IPS DF 6.9 (cell line): Measurements from ENCODE around the gene PGM2.
A peak's percentile ranks its signal among the peaks of the same experiment; 100 is the strongest.

Experiments
- DNase-seq: peaks from one replicate; pipeline ENCODE4 v3.0.0-alpha.2; 2013; ENCODE audit warnings: low read depth, low spot score
- H3K27ac ChIP-seq: one replicate; pipeline ENCODE4 v1.5.1; 2013; ENCODE audit warnings: low read length, control low read depth
- H3K27me3 ChIP-seq: 2 replicates; pipeline ENCODE4 v1.6.1; 2013; ENCODE audit warnings: mild to moderate bottlenecking, low read length; ENCODE audit not compliant: control insufficient read depth, insufficient read depth
- H3K36me3 ChIP-seq: 2 replicates; pipeline ENCODE4 v1.6.1; 2013; ENCODE audit warnings: low read length; ENCODE audit not compliant: control insufficient read depth, insufficient read depth
- H3K4me1 ChIP-seq: 2 replicates; pipeline ENCODE4 v1.6.1; 2013; ENCODE audit warnings: low read length; ENCODE audit not compliant: control insufficient read depth, insufficient read depth
- H3K4me3 ChIP-seq: 2 replicates; pipeline ENCODE4 v1.5.1; 2013; ENCODE audit warnings: mild to moderate bottlenecking, low read length
- H3K9me3 ChIP-seq: 2 replicates; pipeline ENCODE4 v1.6.1; 2013; ENCODE audit warnings: low read length, inconsistent platforms; ENCODE audit not compliant: control insufficient read depth, insufficient read depth
- WGBS: extraction: QIAGEN DNeasy Blood & Tissue Kit; methylation state at CpG from one replicate; pipeline ENCODE4 v1.1.7; 2013; ENCODE audit warnings: mixed read lengths, missing lambda C conversion rate; ENCODE audit not compliant: insufficient read length, insufficient coverage; 5-methylcytosine and 5-hydroxymethylcytosine counted together

PGM2 gene

DNA sequence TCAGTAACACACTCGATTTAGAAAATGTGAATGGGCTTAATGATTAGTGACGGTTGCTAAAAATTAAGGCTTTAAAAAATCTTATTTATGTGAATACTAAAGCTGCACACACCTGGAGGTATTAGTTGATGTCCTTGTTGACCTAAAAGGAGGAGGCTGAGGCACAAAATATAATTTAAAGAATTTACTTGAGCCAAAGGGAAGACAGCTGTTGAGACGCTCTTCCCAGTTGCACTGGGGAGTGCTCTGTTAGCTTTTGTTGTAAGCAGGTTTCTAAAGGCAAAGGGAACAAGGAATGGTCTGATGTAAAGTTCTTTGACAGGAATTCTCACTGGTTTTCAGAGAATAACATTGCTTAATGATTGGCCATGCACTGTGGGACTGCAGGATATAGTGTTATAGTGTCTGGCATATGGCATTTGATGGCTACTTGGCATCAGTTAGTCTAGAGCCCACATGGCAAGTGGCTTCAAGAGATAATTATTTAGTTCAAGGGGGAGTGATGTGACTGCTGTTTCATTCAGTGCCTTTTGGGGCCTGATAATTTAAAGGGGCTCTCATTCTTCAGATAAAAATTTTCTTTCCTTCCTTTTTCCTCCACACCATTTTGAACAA is 30.8 kb upstream of the PGM2 start:
- Histone ChIP-seq H3K4me1 (no peaks in the 10 kb centered on the region), H3K27me3 (no peaks in the 10 kb centered on the region), H3K9me3 (no peaks in the 10 kb centered on the region), H3K27ac (no peak overlapping the region), H3K36me3 (no peaks in the 10 kb centered on the region), H3K4me3 (no peak overlapping the region)
- no CpG with 5 or more reads among the region's 3 CpGs for WGBS
- DNase-seq: no peak

DNA sequence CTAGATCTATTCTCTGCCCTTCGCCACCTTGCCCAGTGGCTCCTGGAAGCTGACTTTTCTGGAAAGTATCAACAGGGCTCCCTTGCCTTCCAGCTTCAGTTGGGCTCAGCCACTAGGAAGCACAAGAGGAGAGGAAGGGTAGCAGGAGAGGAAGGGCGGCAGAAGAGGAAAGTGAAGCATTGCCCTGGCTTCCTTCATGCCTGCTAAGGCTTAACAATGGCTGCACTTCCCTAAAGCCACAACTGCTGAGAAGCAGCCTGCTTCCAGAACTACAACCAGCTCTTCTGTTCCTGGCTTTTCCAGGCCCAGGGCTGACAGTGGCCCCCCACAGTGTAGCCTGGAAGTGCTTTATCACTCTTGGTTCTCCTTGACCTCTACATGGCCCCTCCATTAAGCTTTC is 29.1 kb upstream of the PGM2 start:
- Histone ChIP-seq H3K4me3 (no peak overlapping the region), H3K27me3 (no peaks in the 10 kb centered on the region), H3K36me3 (no peaks in the 10 kb centered on the region), H3K4me1 (no peaks in the 10 kb centered on the region), H3K27ac (no peak overlapping the region), H3K9me3 (no peaks in the 10 kb centered on the region)
- WGBS: no CpG with 5 or more reads among the region's 2 CpGs
- DNase-seq: no peak

DNA sequence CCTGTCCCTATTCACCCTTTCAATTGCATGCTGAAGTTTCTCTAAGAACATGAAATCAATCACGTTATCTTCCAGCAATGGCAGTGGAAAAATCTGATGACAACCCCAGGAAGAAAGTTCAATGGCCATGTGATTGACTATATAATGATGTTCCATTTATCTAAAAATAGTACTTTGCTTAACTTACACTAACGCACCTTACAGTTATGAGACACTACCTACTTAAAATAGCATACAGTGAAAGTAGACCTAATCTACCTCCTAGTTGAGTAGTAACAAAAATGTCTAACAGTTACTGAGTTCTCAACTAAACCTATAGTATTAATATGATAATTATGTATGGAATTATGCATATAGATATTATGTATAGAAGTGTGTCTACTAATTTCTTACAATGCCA is 28.6 kb upstream of the PGM2 start:
- no peak overlapping the region for H3K27ac ChIP-seq
- WGBS: no CpG with 5 or more reads among the region's 2 CpGs
- DNase-seq: no peak
- H3K27me3 ChIP-seq: no peaks in the 10 kb centered on the region
- H3K9me3 ChIP-seq: no peaks in the 10 kb centered on the region
- H3K4me1 ChIP-seq: no peaks in the 10 kb centered on the region
- H3K4me3 ChIP-seq: no peak overlapping the region
- no peaks in the 10 kb centered on the region for H3K36me3 ChIP-seq

DNA sequence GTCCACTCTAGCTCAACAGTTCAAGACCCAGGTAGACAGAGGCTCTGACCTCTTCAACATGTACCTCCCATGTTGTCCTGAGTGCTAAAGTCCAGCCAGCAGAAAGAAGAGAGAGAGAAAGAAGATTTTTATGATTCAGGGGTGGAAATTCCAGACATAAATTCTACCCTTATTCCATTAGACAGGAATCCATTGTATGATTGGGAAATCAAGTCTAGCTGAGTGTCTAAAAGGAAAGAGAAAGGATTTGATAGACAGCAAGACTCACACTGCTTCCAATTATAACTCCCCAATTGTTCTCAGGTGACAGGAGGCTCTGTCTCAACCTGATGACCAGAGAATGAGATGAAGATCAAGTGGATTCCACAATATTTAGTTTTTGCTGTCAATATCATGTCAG is 27.9 kb upstream of the PGM2 start:
- H3K4me3 ChIP-seq: no peak overlapping the region
- DNase-seq: no peak
- H3K9me3 ChIP-seq: no peaks in the 10 kb centered on the region
- no peaks in the 10 kb centered on the region for H3K4me1 ChIP-seq
- no peaks in the 10 kb centered on the region for H3K27me3 ChIP-seq
- no peaks in the 10 kb centered on the region for H3K36me3 ChIP-seq
- no peak overlapping the region for H3K27ac ChIP-seq

DNA sequence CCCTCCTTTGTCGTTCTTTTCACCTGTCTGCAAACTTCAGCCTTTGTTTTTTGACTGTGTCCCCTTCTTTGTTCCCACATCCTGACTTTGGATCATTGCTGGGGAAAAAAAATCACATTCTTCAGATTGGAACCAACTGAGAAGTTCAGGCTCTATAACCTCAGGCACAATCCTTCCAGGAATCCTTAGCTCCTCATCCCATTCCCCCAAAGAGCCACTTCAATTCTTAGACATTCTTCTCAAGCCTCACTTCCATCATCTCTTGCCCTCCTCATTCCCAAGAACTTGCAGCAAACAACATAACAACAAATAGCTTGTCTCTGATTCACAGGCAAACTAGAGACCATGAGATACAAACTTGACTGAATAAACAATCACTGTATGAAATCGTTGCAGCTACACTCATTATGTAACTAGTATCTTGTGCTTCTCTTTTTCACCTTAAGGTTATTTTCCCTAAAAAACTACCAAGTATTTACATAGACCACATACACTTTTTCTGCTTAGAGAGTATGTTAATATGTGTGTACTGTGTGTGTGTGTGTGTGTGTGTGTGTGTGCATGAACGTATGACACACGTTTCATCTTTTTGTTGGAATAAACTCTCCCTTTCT is 26.4 kb upstream of the PGM2 start:
- H3K9me3 ChIP-seq: no peaks in the 10 kb centered on the region
- DNase-seq: no peak
- no CpG with 5 or more reads among the region's 4 CpGs for WGBS
- no peak overlapping the region for H3K27ac ChIP-seq
- no peak overlapping the region for H3K4me3 ChIP-seq
- no peaks in the 10 kb centered on the region for H3K27me3 ChIP-seq
- H3K4me1 ChIP-seq: no peaks in the 10 kb centered on the region
- H3K36me3 ChIP-seq: no peaks in the 10 kb centered on the region

DNA sequence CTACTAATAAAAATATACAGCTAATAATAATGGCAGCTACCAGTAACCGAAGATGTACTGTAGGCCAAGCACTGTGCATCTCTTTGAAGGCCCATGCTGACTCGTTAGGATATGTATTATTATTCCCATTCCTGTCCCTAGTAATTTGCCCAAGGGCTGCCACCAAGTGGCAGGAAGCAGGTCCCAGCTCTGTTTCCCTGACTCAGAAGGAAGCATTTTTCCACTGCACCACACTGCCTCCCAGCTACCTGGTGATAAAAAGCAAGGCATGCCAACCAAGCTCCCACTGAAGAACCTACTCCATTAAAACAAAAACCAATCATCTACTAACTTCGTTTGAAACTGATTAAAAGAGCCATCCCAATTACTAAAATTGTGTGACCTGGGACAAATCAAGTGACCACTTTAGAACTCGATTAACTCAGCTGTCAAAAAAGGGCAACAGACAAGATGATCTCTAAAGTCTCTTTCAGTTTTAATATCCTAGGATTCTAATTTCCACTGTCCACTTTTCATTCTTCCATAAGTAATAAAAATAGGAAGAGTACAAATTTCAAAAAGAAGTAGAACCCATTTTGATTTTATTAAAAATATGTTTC is 24.3 kb upstream of the PGM2 start:
- Histone ChIP-seq H3K27me3 (no peaks in the 10 kb centered on the region), H3K4me3 (no peak overlapping the region), H3K27ac (no peak overlapping the region), H3K4me1 (no peaks in the 10 kb centered on the region), H3K36me3 (no peaks in the 10 kb centered on the region), H3K9me3 (no peaks in the 10 kb centered on the region)
- no CpG with 5 or more reads among the region's 4 CpGs for WGBS
- peak; percentile 54 for DNase-seq

DNA sequence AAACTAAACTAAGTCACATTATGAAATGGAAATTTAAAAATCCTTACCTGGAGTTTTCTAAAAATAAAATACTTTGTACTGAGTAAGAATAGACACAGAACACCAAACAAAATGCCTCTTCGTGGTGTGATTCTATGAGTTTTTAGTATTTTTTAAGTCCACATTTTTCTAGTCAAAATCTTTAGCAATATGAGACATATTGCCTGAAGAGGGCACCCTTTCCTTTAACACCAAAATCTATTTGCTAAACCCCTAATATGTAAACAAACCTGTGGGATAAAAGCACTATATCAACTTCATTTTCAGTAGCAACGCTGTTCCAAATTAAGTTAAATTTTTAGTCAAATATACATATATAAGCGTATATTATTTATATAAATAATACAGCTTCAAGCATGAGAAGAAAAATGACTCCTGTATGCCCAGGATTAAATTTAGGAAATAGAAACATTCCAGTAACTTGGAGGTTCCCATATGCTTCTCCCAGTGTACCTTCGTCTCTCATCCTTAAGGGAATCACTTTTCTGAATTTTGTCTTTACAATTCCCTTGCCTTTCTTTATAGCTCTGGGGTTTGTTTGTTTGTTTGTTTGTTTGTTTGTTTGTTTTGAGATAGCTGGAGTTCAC is 23.0 kb upstream of the PGM2 start:
- Histone ChIP-seq H3K4me3 (no peak overlapping the region), H3K27me3 (no peaks in the 10 kb centered on the region), H3K36me3 (no peaks in the 10 kb centered on the region), H3K9me3 (no peaks in the 10 kb centered on the region), H3K4me1 (no peaks in the 10 kb centered on the region), H3K27ac (no peak overlapping the region)
- no CpG with 5 or more reads among the region's 4 CpGs for WGBS
- no peak for DNase-seq

DNA sequence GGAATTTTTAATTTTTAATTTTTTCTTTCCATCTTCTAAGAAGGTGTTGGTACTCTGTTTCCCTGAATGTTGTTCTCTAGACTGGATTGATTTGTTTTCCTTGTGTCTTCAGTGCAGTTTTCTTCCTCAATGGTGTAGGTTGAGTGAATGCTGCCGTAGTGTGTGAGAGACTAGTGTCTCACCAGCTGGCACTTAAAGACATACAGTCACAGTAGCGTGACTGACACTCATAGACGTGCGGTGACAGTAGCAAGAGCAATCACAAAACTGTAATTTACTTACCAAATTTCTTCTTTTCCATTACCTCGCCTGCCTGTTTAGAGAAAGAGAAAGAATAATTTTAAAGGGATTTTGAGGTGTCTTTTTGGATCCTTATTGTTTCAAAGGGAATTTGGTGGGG is 21.4 kb upstream of the PGM2 start:
- no peaks in the 10 kb centered on the region for H3K27me3 ChIP-seq
- no peak overlapping the region for H3K4me3 ChIP-seq
- no peaks in the 10 kb centered on the region for H3K36me3 ChIP-seq
- no peak overlapping the region for H3K27ac ChIP-seq
- WGBS: no CpG with 5 or more reads among the region's 5 CpGs
- no peaks in the 10 kb centered on the region for H3K9me3 ChIP-seq
- no peaks in the 10 kb centered on the region for H3K4me1 ChIP-seq
- DNase-seq: no peak

DNA sequence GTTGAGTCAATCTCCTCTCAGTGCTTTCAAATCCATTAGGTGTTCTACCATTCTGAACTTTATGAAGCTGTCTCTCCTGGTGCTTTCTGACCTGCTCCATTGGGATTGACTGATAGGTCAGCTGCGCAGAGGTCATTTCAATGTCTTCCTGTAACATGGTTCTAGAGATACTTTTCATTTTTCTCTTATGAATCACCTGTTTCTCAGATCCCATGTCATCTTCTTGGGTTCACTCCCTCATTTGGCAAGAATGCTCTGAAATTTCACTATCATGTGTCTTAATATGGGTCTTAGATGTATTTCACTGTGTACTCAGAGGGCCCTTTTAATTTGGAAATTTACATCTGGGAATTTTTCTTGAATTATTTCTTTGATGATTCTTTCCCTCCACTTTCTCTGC is 13.8 kb upstream of the PGM2 start:
- Histone ChIP-seq H3K4me3 (no peak overlapping the region), H3K4me1 (no peaks in the 10 kb centered on the region), H3K27me3 (no peaks in the 10 kb centered on the region), H3K9me3 (no peaks in the 10 kb centered on the region), H3K27ac (no peak overlapping the region), H3K36me3 (no peaks in the 10 kb centered on the region)
- no peak for DNase-seq
- WGBS: no CpG with 5 or more reads among the region's 1 CpG

DNA sequence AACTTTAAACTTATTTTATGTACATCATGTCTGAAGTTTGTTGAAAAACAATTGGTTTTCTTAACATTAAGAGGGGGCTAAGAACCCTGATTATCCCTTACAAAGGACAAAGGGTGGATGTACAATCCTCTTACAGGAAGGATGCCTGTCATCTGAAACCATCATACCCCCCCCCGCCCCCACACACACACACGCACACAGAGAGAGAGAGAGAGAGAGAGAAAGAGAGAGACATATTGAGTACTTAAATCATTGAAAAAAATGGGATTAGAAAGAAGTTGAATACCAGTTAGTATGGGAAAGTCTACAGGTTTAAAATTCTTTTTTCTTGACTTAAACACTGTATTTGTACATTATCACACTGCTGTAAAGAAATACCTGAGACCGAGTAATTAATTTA is 10.9 kb upstream of the PGM2 start:
- H3K27me3 ChIP-seq: no peaks in the 10 kb centered on the region
- H3K4me3 ChIP-seq: no peak overlapping the region
- no peak for DNase-seq
- H3K27ac ChIP-seq: no peak overlapping the region
- H3K36me3 ChIP-seq: no peaks in the 10 kb centered on the region
- no CpG with 5 or more reads among the region's 3 CpGs for WGBS
- H3K9me3 ChIP-seq: no peaks in the 10 kb centered on the region
- no peaks in the 10 kb centered on the region for H3K4me1 ChIP-seq
